ENCODE data around the gene CD48.
A peak's percentile ranks its signal among the peaks of the same experiment; 100 is the strongest.

The CD48 gene

GRCh38 chr1:160640359-160641123 is 71.1 kb downstream of the CD48 start:
- H3K9me3 ChIP-seq = no peaks in the 10 kb centered on the region
- no peak for TF ChIP-seq Cebpa-rat (IDR thresholded peaks at IDR 0.05)
- H3K9ac ChIP-seq = no peak overlapping the region; the same call in 1 of the 2 replicates
- peaks cover 91% of the 10 kb centered on the region for H3K4me1 ChIP-seq
- H3K36me3 ChIP-seq = peaks cover 67% of the 10 kb centered on the region
- H3K27ac ChIP-seq = peak overlapping the region; percentile 90
- peaks cover 21% of the 10 kb centered on the region; the same call in 1 of the 2 replicates for H4K20me1 ChIP-seq
- peak overlapping the region; percentile 72; the same call in 1 of the 2 replicates for H3K4me3 ChIP-seq
- peak overlapping the region; percentile 95 for H3K4me2 ChIP-seq
- H3K27me3 ChIP-seq = no peaks in the 10 kb centered on the region

GRCh38 chr1:160639652-160640051 is 72.0 kb downstream of the CD48 start:
- Histone ChIP-seq H3K36me3 (peaks cover 71% of the 10 kb centered on the region), H3K4me3 (peak overlapping the region; percentile 32; the same call in 1 of the 2 replicates), H3K4me2 (peak overlapping the region; percentile 95), H3K9ac (peak overlapping the region; percentile 30), H3K4me1 (peaks cover 98% of the 10 kb centered on the region), H3K9me3 (no peaks in the 10 kb centered on the region), H3K27me3 (no peaks in the 10 kb centered on the region), H4K20me1 (peaks cover 21% of the 10 kb centered on the region; the same call in 1 of the 2 replicates), H3K27ac (peak overlapping the region; percentile 40)
- no peak for TF ChIP-seq Cebpa-rat (IDR thresholded peaks at IDR 0.05)

GRCh38 chr1:160638926-160639325 is 72.7 kb downstream of the CD48 start:
- Histone ChIP-seq H3K27ac (peak overlapping the region; percentile 60; the same call in 1 of the 2 replicates), H3K4me1 (peaks cover 98% of the 10 kb centered on the region), H3K4me3 (0 out of 2 replicates have a peak overlapping the region, but pooled peaks have one; percentile 32), H3K9ac (no peak overlapping the region; the same call in 1 of the 2 replicates), H3K27me3 (no peaks in the 10 kb centered on the region), H3K4me2 (peak overlapping the region; percentile 95), H4K20me1 (peaks cover 21% of the 10 kb centered on the region; the same call in 1 of the 2 replicates), H3K9me3 (no peaks in the 10 kb centered on the region), H3K36me3 (peaks cover 76% of the 10 kb centered on the region)
- TF ChIP-seq Cebpa-rat (IDR thresholded peaks at IDR 0.05) = no peak

DNA sequence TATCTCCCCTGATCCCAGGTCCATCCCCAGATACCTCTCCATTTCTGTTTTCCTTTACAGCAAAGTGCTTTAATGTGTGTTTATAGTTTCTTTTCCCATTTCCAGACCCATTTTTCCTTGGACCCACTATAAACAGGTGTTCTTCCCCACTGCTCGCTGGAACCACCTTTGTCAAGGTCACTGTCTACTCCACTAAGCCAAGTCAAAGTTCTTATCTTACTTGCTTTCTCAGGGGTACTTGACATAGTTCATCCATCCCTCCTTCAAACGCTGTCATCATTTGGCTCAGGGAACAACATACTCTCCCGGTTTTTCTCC is 73.1 kb downstream of the CD48 start:
- Histone ChIP-seq H3K4me2 (peak overlapping the region; percentile 95), H3K36me3 (peaks cover 80% of the 10 kb centered on the region), H4K20me1 (peaks cover 21% of the 10 kb centered on the region; the same call in 1 of the 2 replicates), H3K9me3 (no peaks in the 10 kb centered on the region), H3K9ac (peak overlapping the region; percentile 7; the same call in 1 of the 2 replicates), H3K27me3 (no peaks in the 10 kb centered on the region), H3K4me1 (peaks cover 100% of the 10 kb centered on the region), H3K4me3 (no peak overlapping the region), H3K27ac (peak overlapping the region; percentile 60; the same call in 1 of the 2 replicates)
- TF ChIP-seq Cebpa-rat (IDR thresholded peaks at IDR 0.05) = no peak

GRCh38 chr1:160637821-160638539 is 73.6 kb downstream of the CD48 start:
- H3K27ac ChIP-seq = peak overlapping the region; percentile 60; the same call in 1 of the 2 replicates
- H4K20me1 ChIP-seq = peaks cover 17% of the 10 kb centered on the region; the same call in 1 of the 2 replicates
- peak overlapping the region; percentile 95 for H3K4me2 ChIP-seq
- H3K27me3 ChIP-seq = no peaks in the 10 kb centered on the region
- peaks cover 100% of the 10 kb centered on the region for H3K4me1 ChIP-seq
- no peak for TF ChIP-seq Cebpa-rat (IDR thresholded peaks at IDR 0.05)
- H3K4me3 ChIP-seq = no peak overlapping the region
- peak overlapping the region; percentile 7; the same call in 1 of the 2 replicates for H3K9ac ChIP-seq
- H3K9me3 ChIP-seq = no peaks in the 10 kb centered on the region
- H3K36me3 ChIP-seq = peaks cover 83% of the 10 kb centered on the region

- H3K4me2 ChIP-seq = peak overlapping the region; percentile 95
- H3K4me1 ChIP-seq = peaks cover 100% of the 10 kb centered on the region
- H3K9me3 ChIP-seq = no peaks in the 10 kb centered on the region
- H3K27ac ChIP-seq = peak overlapping the region; percentile 60; the same call in 1 of the 2 replicates
- H3K9ac ChIP-seq = no peak overlapping the region
- no peaks in the 10 kb centered on the region for H3K27me3 ChIP-seq
- H4K20me1 ChIP-seq = peaks cover 16% of the 10 kb centered on the region; the same call in 1 of the 2 replicates
- no peak overlapping the region for H3K4me3 ChIP-seq
- H3K36me3 ChIP-seq = peaks cover 83% of the 10 kb centered on the region
- no peak for TF ChIP-seq Cebpa-rat (IDR thresholded peaks at IDR 0.05)
Measured at GRCh38 chr1:160637065-160637464, 74.6 kb downstream of the CD48 start.

GRCh38 chr1:160636547-160636946 is 75.1 kb downstream of the CD48 start:
- no peaks in the 10 kb centered on the region for H3K27me3 ChIP-seq
- no peaks in the 10 kb centered on the region for H3K9me3 ChIP-seq
- no peak overlapping the region for H3K4me3 ChIP-seq
- H4K20me1 ChIP-seq = peaks cover 16% of the 10 kb centered on the region; the same call in 1 of the 2 replicates
- H3K9ac ChIP-seq = no peak overlapping the region
- peaks cover 100% of the 10 kb centered on the region for H3K4me1 ChIP-seq
- TF ChIP-seq Cebpa-rat (IDR thresholded peaks at IDR 0.05) = no peak
- H3K36me3 ChIP-seq = peaks cover 88% of the 10 kb centered on the region
- peak overlapping the region; percentile 57 for H3K27ac ChIP-seq
- peak overlapping the region; percentile 95 for H3K4me2 ChIP-seq

GRCh38 chr1:160636076-160636475 is 75.5 kb downstream of the CD48 start:
- no peak overlapping the region for H3K9ac ChIP-seq
- H3K4me3 ChIP-seq = no peak overlapping the region
- TF ChIP-seq Cebpa-rat (IDR thresholded peaks at IDR 0.05) = no peak
- peak overlapping the region; percentile 57 for H3K27ac ChIP-seq
- H3K36me3 ChIP-seq = peaks cover 91% of the 10 kb centered on the region
- H3K4me1 ChIP-seq = peaks cover 100% of the 10 kb centered on the region
- H3K27me3 ChIP-seq = no peaks in the 10 kb centered on the region
- peaks cover 16% of the 10 kb centered on the region; the same call in 1 of the 2 replicates for H4K20me1 ChIP-seq
- peak overlapping the region; percentile 95 for H3K4me2 ChIP-seq
- H3K9me3 ChIP-seq = no peaks in the 10 kb centered on the region

GRCh38 chr1:160634543-160635491 is 76.8 kb downstream of the CD48 start:
- peak overlapping the region; percentile 95 for H3K4me2 ChIP-seq
- H3K4me3 ChIP-seq = 0 out of 2 replicates have a peak overlapping the region, but pooled peaks have one; percentile 9
- TF ChIP-seq Cebpa-rat (IDR thresholded peaks at IDR 0.05) = no peak
- no peaks in the 10 kb centered on the region for H3K9me3 ChIP-seq
- peaks cover 100% of the 10 kb centered on the region for H3K4me1 ChIP-seq
- H3K27me3 ChIP-seq = no peaks in the 10 kb centered on the region
- peaks cover 83% of the 10 kb centered on the region for H3K36me3 ChIP-seq
- peak overlapping the region; percentile 95; the same call in 1 of the 2 replicates for H3K27ac ChIP-seq
- H4K20me1 ChIP-seq = peaks cover 16% of the 10 kb centered on the region; the same call in 1 of the 2 replicates
- H3K9ac ChIP-seq = no peak overlapping the region
